Measurements from ENCODE around the gene DOCK10.

GRCh38 chr2:224976629-224977525 is 65.4 kb downstream of the DOCK10 start:
- TF ChIP-seq CTCF (IDR thresholded peaks at IDR 0.05): no peak
- no peak for TF ChIP-seq POLR2A (IDR thresholded peaks at IDR 0.05)
